Colonic mucosa (tissue), 4 donors: ENCODE measurements around the gene OR1S1. TPM values are rescaled to one million over a fixed set of nuclear protein-coding genes. Genes with fewer than 3 reads are reported as not detected.

Experiments
- DNase-seq: peaks from one replicate; pipeline ENCODE4 v3.0.0-alpha.2; 2020
- H3K27ac ChIP-seq: fragments of 200-600 bp; one replicate; pipeline ENCODE4 v1.8.0; 2021
- H3K27me3 ChIP-seq: fragments of 200-600 bp; one replicate; pipeline ENCODE4 v1.8.0; 2021
- H3K36me3 ChIP-seq: fragments of 200-600 bp; one replicate; pipeline ENCODE4 v1.8.0; 2021
- H3K4me1 ChIP-seq: fragments of 200-600 bp; one replicate; pipeline ENCODE4 v1.8.0; 2021; ENCODE audit warnings: mild to moderate bottlenecking
- H3K4me3 ChIP-seq: fragments of 200-600 bp; one replicate; pipeline ENCODE4 v1.8.0; 2021
- H3K9ac ChIP-seq, 2 donors: one replicate each; pipeline ENCODE4 v1.7.0; 2013; ENCODE audit warnings: control low read depth in 2 of 2, low read depth in 2 of 2, low read length in 2 of 2
- H3K9me3 ChIP-seq: fragments of 200-600 bp; one replicate; pipeline ENCODE4 v1.8.0; 2021
- intact Hi-C: fragments of 100-400 bp; cut with DNase I; formaldehyde crosslinking; loops from one replicate; pipeline ENCODE4 v1.14.1; 2022
- total RNA-seq, 2 donors: library from RNA; stranded (reverse); fragmentation: NEBNext Ultra II Directional in 1 of 2; extraction: Animal tissue kit (Norgen Biotek cat#: 25700) in 1 of 2; gene quantifications; one replicate each; pipeline ENCODE4 v1.2.1, GENCODE V29; 2021
- TF ChIP-seq, protein P1 (sequence below): fragments of 200-600 bp; IDR thresholded peaks from one replicate; pipeline ENCODE4 v1.8.0; 2022; ENCODE audit warnings: antibody characterized with exemption, mild to moderate bottlenecking
- donor health status: healthy.
- donor health status: DM: no; HTN: no; CAD: no.
- donor health status: DM: no; HTN: no; CAD: no.

The OR1S1 gene
- total RNA-seq, 2 donors from 2014 or later = not detected

DNA sequence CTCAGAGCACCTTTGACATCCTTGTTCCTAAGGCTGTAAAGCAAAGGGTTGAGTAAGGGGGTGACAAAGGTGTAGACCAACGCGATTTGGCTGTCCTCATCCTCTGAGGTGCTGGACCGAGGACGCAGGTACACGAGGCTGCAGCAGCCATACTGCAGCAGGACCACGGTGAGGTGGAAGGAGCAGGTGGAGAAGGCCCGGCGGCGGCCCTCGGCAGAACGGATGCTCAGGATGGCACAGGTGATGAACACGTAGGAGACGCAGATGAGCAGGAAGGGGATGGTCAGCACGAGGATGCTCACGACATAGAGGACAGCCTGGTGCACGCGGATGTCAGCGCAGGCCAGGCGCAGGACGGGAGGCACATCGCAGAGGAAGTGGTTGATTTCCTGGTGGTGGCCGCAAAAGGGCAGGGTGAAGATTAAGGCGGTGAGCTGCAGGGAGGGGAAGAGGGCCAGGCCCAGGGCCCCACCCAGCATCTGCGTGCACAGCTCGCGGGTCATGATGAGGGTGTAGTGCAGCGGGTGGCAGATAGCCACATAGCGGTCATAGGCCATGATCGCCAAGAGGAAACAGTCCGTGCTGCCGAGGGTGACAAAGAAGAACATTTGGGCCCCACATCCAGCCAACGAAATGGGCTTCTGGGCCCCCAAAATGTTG is 15.6 kb downstream of the OR1S1 start:
- Histone ChIP-seq H3K4me1 (no peaks in the 10 kb centered on the region), H3K9ac (no peak overlapping the region), H3K4me3 (no peak overlapping the region), H3K9me3 (no peaks in the 10 kb centered on the region), H3K36me3 (no peaks in the 10 kb centered on the region), H3K27ac (no peak overlapping the region), H3K27me3 (no peaks in the 10 kb centered on the region)
- TF ChIP-seq, protein P1, sequence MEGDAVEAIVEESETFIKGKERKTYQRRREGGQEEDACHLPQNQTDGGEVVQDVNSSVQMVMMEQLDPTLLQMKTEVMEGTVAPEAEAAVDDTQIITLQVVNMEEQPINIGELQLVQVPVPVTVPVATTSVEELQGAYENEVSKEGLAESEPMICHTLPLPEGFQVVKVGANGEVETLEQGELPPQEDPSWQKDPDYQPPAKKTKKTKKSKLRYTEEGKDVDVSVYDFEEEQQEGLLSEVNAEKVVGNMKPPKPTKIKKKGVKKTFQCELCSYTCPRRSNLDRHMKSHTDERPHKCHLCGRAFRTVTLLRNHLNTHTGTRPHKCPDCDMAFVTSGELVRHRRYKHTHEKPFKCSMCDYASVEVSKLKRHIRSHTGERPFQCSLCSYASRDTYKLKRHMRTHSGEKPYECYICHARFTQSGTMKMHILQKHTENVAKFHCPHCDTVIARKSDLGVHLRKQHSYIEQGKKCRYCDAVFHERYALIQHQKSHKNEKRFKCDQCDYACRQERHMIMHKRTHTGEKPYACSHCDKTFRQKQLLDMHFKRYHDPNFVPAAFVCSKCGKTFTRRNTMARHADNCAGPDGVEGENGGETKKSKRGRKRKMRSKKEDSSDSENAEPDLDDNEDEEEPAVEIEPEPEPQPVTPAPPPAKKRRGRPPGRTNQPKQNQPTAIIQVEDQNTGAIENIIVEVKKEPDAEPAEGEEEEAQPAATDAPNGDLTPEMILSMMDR = no peak
- intact Hi-C loops = loop anchor here (10.0 kb wide), 1 partner anchor 47 kb away; no protein-coding TSS in a partner anchor
- no peak for DNase-seq

DNA sequence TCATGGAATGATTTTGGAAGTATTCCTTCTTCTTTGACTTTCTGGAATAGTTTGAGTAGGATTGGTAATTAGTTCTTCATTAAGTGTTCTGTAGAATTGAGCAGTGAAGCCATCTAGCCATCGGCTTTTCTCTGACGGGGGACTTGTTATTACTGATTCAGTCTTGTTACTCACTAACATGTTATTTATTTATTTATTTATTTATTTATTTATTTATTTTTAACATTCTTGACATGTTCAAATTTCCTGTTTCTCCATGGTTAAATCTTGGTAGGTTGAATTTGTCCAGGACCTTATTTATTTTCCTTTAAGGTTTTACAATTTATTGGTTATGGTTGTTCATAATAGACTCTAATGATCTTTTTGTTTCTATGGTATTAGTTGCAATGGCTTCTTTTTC is 31.4 kb downstream of the OR1S1 start:
- no peaks in the 10 kb centered on the region for H3K9me3 ChIP-seq
- no peaks in the 10 kb centered on the region for H3K36me3 ChIP-seq
- no peak overlapping the region for H3K9ac ChIP-seq
- intact Hi-C loops = no loop called here
- no peaks in the 10 kb centered on the region for H3K4me1 ChIP-seq
- no peak overlapping the region for H3K27ac ChIP-seq
- no peak for DNase-seq
- TF ChIP-seq, protein P1 = no peak
- no peak overlapping the region for H3K4me3 ChIP-seq
- H3K27me3 ChIP-seq = no peaks in the 10 kb centered on the region

DNA sequence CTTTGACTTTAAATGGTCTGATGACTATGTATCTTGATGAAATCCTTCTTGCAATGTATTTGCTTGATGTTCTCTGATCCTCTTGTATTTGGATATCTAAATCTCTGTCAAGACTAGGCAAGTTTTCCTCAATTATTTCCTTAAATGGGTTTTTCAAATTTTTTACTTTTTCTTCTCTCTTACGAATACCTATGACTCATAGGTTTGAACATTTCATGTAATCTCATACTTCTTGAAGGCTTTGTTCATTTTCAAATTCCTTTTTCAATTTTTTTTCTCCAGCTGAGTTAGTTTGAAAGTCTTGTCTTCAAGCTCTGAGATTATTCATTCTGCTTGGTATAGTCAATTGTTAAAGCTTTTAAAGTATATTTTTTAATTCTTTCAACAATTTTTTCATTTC is 42.4 kb downstream of the OR1S1 start:
- no peaks in the 10 kb centered on the region for H3K4me1 ChIP-seq
- no peak overlapping the region for H3K27ac ChIP-seq
- H3K9ac ChIP-seq = no peak overlapping the region
- no peak for DNase-seq
- no peaks in the 10 kb centered on the region for H3K27me3 ChIP-seq
- no peaks in the 10 kb centered on the region for H3K9me3 ChIP-seq
- no peaks in the 10 kb centered on the region for H3K36me3 ChIP-seq
- intact Hi-C loops = no loop called here
- H3K4me3 ChIP-seq = no peak overlapping the region
- TF ChIP-seq, protein P1 = no peak

- intact Hi-C loops = no loop called here
- H3K9me3 ChIP-seq = no peaks in the 10 kb centered on the region
- no peaks in the 10 kb centered on the region for H3K36me3 ChIP-seq
- no peaks in the 10 kb centered on the region for H3K4me1 ChIP-seq
- no peak for DNase-seq
- H3K27me3 ChIP-seq = no peaks in the 10 kb centered on the region
- no peak overlapping the region for H3K9ac ChIP-seq
- TF ChIP-seq, protein P1 = no peak
- H3K27ac ChIP-seq = no peak overlapping the region
- no peak overlapping the region for H3K4me3 ChIP-seq
Measured at GRCh38 chr11:58259983-58260382, 47.5 kb downstream of the OR1S1 start.

Other genes with a start within 250 kb of the OR1S1 start
- gene OR9Q1, start 188.8 kb upstream of the OR1S1 start, total RNA-seq = not detected
- not detected for gene OR6Q1, start 181.8 kb upstream of the OR1S1 start, total RNA-seq
- gene OR9I1, start 87.2 kb upstream of the OR1S1 start, total RNA-seq = not detected
- not detected for gene OR9Q2, start 23.6 kb upstream of the OR1S1 start, total RNA-seq
- gene OR1S2, start 8.6 kb upstream of the OR1S1 start, total RNA-seq = not detected
- not detected for gene OR10Q1, start 16.2 kb downstream of the OR1S1 start, total RNA-seq
- gene OR10W1, start 55.5 kb downstream of the OR1S1 start, total RNA-seq = not detected
- gene OR5B17, start 146.3 kb downstream of the OR1S1 start, total RNA-seq = not detected
- not detected for gene OR5B3, start 194.2 kb downstream of the OR1S1 start, total RNA-seq
- not detected for gene OR5B2, start 215.4 kb downstream of the OR1S1 start, total RNA-seq
- not detected for gene OR5B12, start 229.5 kb downstream of the OR1S1 start, total RNA-seq